GM03348 (cell line): ENCODE measurements around the gene SLC23A1.
A peak's percentile ranks its signal among the peaks of the same experiment; 100 is the strongest.
"Not testable (repeated sequence)": the region's sequence is repeated elsewhere in the genome, so short reads cannot be mapped to it uniquely, and the experiment has no call there.

Source experiments
- DNase-seq: peaks from one replicate; pipeline ENCODE4 v3.0.0; 2012; ENCODE audit warnings: low spot score

SLC23A1 gene

GRCh38 chr5:139383275-139383992, at the start of gene SLC23A1:
SLC23A1 (minus strand) TSS chr5:139383297; CDS start chr5:139383253, 44 bp downstream.
- DNase-seq, result no peak

- no peak for DNase-seq
These were observed 48.6 kb upstream of the SLC23A1 start for GRCh38 chr5:139431706-139432105.

GRCh38 chr5:139430015-139430414, 46.9 kb upstream of the SLC23A1 start:
- no peak for DNase-seq

GRCh38 chr5:139426203-139426885, 43.2 kb upstream of the SLC23A1 start:
- peak; percentile 57 for DNase-seq

- DNase-seq, result no peak
These were observed 42.4 kb upstream of the SLC23A1 start for GRCh38 chr5:139425497-139425896.

GRCh38 chr5:139422307-139422893, 39.3 kb upstream of the SLC23A1 start:
- peak; percentile 84 for DNase-seq

GRCh38 chr5:139419226-139420192, 36.4 kb upstream of the SLC23A1 start:
- no peak for DNase-seq

- DNase-seq, result no peak
These were observed 35.7 kb upstream of the SLC23A1 start for GRCh38 chr5:139418793-139419192.

- no peak for DNase-seq
These were observed 34.1 kb upstream of the SLC23A1 start for GRCh38 chr5:139417214-139417613.

- DNase-seq, result no peak
These were observed 33.6 kb upstream of the SLC23A1 start for GRCh38 chr5:139416651-139417050.

GRCh38 chr5:139415869-139416268, 32.8 kb upstream of the SLC23A1 start:
- DNase-seq, result no peak

GRCh38 chr5:139415221-139415861, 32.2 kb upstream of the SLC23A1 start:
- DNase-seq, result no peak

GRCh38 chr5:139414581-139415130, 31.6 kb upstream of the SLC23A1 start:
- no peak for DNase-seq

GRCh38 chr5:139413963-139414362, 30.9 kb upstream of the SLC23A1 start:
- no peak for DNase-seq

GRCh38 chr5:139413153-139413552, 30.1 kb upstream of the SLC23A1 start:
- DNase-seq, result no peak

GRCh38 chr5:139410993-139411828, 28.1 kb upstream of the SLC23A1 start:
- peak; percentile 39 for DNase-seq

- no peak for DNase-seq
These were observed 27.3 kb upstream of the SLC23A1 start for GRCh38 chr5:139410121-139410992.

GRCh38 chr5:139409116-139409515, 26.0 kb upstream of the SLC23A1 start:
- DNase-seq, result not testable (repeated sequence)

- no peak for DNase-seq
These were observed 25.1 kb upstream of the SLC23A1 start for GRCh38 chr5:139408191-139408590.
